MM.1S (cell line): ENCODE measurements around the gene AWAT1.

Source experiments
- DNase-seq: peaks from one replicate; pipeline ENCODE4 v3.0.0-alpha.2; 2015
- H2AFZ ChIP-seq: fragments of 300-600 bp; sonication (generic); 2 replicates; pipeline ENCODE4 v1.6.0; 2016; ENCODE audit warnings: antibody characterized with exemption, low read length
- H3F3A ChIP-seq: fragments of 300-600 bp; sonication (generic); 2 replicates; pipeline ENCODE4 v1.6.1; 2016; ENCODE audit warnings: mild to moderate bottlenecking, antibody characterized with exemption, low read length, moderate library complexity, mixed read lengths; ENCODE audit not compliant: insufficient read depth
- H3K27ac ChIP-seq: fragments of 300-600 bp; sonication (generic); 2 replicates; pipeline ENCODE4 v1.5.1; 2016; ENCODE audit warnings: mild to moderate bottlenecking, low read length
- H3K27me3 ChIP-seq: fragments of 300-600 bp; sonication (generic); replicated peaks from 2 replicates; pipeline ENCODE4 v1.6.0; 2016; ENCODE audit warnings: low read length; ENCODE audit not compliant: insufficient read depth
- H3K36me3 ChIP-seq: fragments of 300-600 bp; sonication (generic); replicated peaks from 2 replicates; pipeline ENCODE4 v1.6.1; 2016; ENCODE audit warnings: mild to moderate bottlenecking, low read length, mixed read lengths; ENCODE audit not compliant: insufficient read depth
- H3K4me1 ChIP-seq: fragments of 300-600 bp; sonication (generic); 2 replicates; pipeline ENCODE4 v1.6.1; 2016; ENCODE audit warnings: low read length, mixed read lengths
- H3K4me2 ChIP-seq: fragments of 300-600 bp; sonication (generic); 2 replicates; pipeline ENCODE4 v1.6.0; 2016; ENCODE audit warnings: low read depth, low read length
- H3K4me3 ChIP-seq: fragments of 300-600 bp; sonication (generic); 2 replicates; pipeline ENCODE4 v1.5.1; 2016; ENCODE audit warnings: low read length, mixed read lengths
- H3K79me2 ChIP-seq: fragments of 300-600 bp; sonication (generic); 2 replicates; pipeline ENCODE4 v1.6.1; 2016; ENCODE audit warnings: mixed run types, low read length, mixed read lengths
- H3K9ac ChIP-seq: fragments of 300-600 bp; sonication (generic); 2 replicates; pipeline ENCODE4 v1.6.1; 2016; ENCODE audit warnings: low read length, mixed read lengths
- H3K9me2 ChIP-seq: fragments of 300-600 bp; sonication (generic); replicated peaks from 2 replicates; pipeline ENCODE4 v1.6.1; 2016; ENCODE audit warnings: mild to moderate bottlenecking, low read length, mixed read lengths; ENCODE audit not compliant: insufficient read depth
- H3K9me3 ChIP-seq: fragments of 300-600 bp; sonication (generic); replicated peaks from 2 replicates; pipeline ENCODE4 v1.6.1; 2016; ENCODE audit warnings: mild to moderate bottlenecking, low read length, mixed read lengths; ENCODE audit not compliant: insufficient read depth
- H4K20me1 ChIP-seq: fragments of 300-600 bp; sonication (generic); 2 replicates; pipeline ENCODE4 v1.6.1; 2016; ENCODE audit warnings: mild to moderate bottlenecking, low read length, moderate library complexity, mixed read lengths; ENCODE audit not compliant: insufficient read depth
- CTCF ChIP-seq: fragments of 300-600 bp; sonication (generic); IDR thresholded peaks from 2 replicates; pipeline ENCODE4 v1.5.1; 2016; ENCODE audit warnings: antibody characterized with exemption, low read length, mixed read lengths
- EZH2 ChIP-seq: fragments of 300-600 bp; sonication (generic); optimal IDR thresholded peaks from 2 replicates; pipeline ENCODE3; 2017; ENCODE audit warnings: low read depth, mild to moderate bottlenecking, antibody characterized with exemption, low read length, mixed read lengths
- EZH2phosphoT487 ChIP-seq: fragments of 300-600 bp; sonication (generic); IDR thresholded peaks from 2 replicates; pipeline ENCODE4 v1.6.1; 2018; ENCODE audit warnings: antibody characterized with exemption, low read length

Gene AWAT1

DNA sequence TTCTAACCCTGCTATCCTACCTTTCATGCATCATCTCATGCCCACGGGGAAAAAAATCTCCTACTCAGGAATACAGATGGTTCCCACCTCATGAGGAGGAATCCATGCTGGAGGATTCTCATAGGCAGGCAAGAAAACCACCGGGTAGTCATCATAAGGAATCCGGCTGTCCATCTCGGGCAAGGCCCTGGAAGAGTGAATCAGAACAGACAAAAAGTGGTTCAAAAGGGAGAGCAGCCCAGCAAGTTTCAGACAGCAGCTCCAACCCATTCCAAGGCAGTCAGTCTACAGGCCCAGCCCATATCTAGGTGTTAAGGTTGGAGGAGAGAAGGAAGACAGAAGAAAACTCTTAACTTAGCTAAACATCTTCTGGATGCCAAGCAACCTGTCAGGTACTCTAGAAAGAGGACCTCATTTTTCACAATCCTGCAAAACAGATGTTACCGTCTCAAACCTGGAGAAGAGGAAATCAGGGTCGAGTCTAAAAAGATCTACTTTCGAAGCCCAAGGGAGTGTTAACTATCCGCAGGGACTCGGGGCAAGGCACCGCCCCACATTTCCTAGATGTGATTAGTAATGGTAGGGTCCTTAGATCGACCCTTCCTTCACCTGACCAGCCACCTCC lies 54.8 kb downstream of the AWAT1 start:
- Histone ChIP-seq H3F3A (0 out of 2 replicates have a peak, but pooled peaks cover 3% of the 10 kb centered on the region), H3K4me1 (0 out of 2 replicates have a peak, but pooled peaks cover 3% of the 10 kb centered on the region), H3K9ac (peak overlapping the region; percentile 51), H2AFZ (peak overlapping the region; percentile 62), H3K9me3 (no peaks in the 10 kb centered on the region), H3K36me3 (no peaks in the 10 kb centered on the region), H3K27me3 (no peaks in the 10 kb centered on the region), H3K9me2 (no peaks in the 10 kb centered on the region), H4K20me1 (no peaks in the 10 kb centered on the region), H3K4me2 (peak overlapping the region; percentile 67), H3K4me3 (peak overlapping the region; percentile 65), H3K27ac (0 out of 2 replicates have a peak overlapping the region, but pooled peaks have one; percentile 3), H3K79me2 (peaks cover 39% of the 10 kb centered on the region)
- no peak for DNase-seq
- TF ChIP-seq EZH2phosphoT487 (no peak), CTCF (no peak), EZH2 (no peak)
